HUES48 (cell line): Measurements from ENCODE around the gene FMNL1.

Experiments
- H3K27ac ChIP-seq: one replicate; pipeline ENCODE4 v1.7.0; 2013; ENCODE audit warnings: low read depth, low read length, inconsistent platforms
- H3K27me3 ChIP-seq: 2 replicates; pipeline ENCODE4 v1.6.1; 2013; ENCODE audit warnings: mild to moderate bottlenecking, low read length; ENCODE audit not compliant: control insufficient read depth, insufficient read depth
- H3K36me3 ChIP-seq: 2 replicates; pipeline ENCODE4 v1.6.1; 2013; ENCODE audit warnings: low read length; ENCODE audit not compliant: control insufficient read depth, insufficient read depth
- H3K4me1 ChIP-seq: 2 replicates; pipeline ENCODE4 v1.6.1; 2013; ENCODE audit warnings: mild to moderate bottlenecking, low read length; ENCODE audit not compliant: control insufficient read depth, insufficient read depth
- H3K4me3 ChIP-seq: 2 replicates; pipeline ENCODE4 v1.5.1; 2013; ENCODE audit warnings: mild to moderate bottlenecking, low read depth, low read length
- H3K9ac ChIP-seq: 2 replicates; pipeline ENCODE4 v1.6.1; 2013; ENCODE audit warnings: mild to moderate bottlenecking, low read depth, low read length, moderate library complexity
- H3K9me3 ChIP-seq: 2 replicates; pipeline ENCODE4 v1.6.1; 2013; ENCODE audit warnings: low read length; ENCODE audit not compliant: control insufficient read depth, insufficient read depth

The FMNL1 gene

GRCh38 chr17:45296833-45297124, 75.1 kb downstream of the FMNL1 start:
- Histone ChIP-seq H3K27ac (no peak overlapping the region), H3K4me3 (no peak overlapping the region), H3K9me3 (no peaks in the 10 kb centered on the region), H3K27me3 (no peaks in the 10 kb centered on the region), H3K9ac (no peak overlapping the region), H3K36me3 (no peaks in the 10 kb centered on the region), H3K4me1 (no peaks in the 10 kb centered on the region)
